ENCODE data around the gene CTIF.

The CTIF gene

DNA sequence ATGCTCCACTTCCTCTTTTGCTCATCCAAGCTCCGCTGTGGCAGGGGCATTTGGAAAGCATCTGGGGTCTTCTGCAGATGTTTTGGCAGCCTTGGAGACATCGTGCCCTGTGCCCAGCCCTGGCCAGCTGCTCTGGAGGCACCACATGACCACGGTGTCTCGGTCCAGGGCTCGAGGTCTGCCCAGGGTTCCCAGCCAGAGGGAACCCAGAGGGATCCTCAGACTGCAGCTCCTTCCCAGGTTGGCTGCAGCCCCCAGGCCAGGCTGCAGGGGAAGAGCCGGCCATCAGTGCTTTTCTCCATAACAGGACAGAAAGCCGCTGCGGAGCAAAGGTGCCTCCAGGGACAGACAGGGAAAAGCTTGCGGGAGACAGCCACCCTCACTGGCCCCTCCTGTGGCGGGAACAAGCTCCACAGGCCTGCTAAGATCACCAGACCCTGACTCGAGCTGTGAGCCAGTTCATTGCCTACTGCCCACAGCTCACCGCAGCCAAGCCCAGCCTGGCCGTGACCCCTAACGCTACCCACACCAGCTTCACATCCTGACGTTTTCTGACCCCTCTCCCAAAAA is 337.2 kb downstream of the CTIF start:
- Histone ChIP-seq H3K27ac (ENCODE audit: low read length) (no peak overlapping the region), H3K4me1 (ENCODE audit: control insufficient read depth, insufficient read depth, low read length) (no peaks in the 10 kb centered on the region), H3K9ac (ENCODE audit: low read length in 2 of 2) (no peak overlapping the region), H3K27me3 (ENCODE audit: control insufficient read depth in 1 of 2, insufficient read depth in 2 of 2, low read length in 2 of 2) (no peaks in the 10 kb centered on the region), H3K36me3 (ENCODE audit: control insufficient read depth in 2 of 2, insufficient read depth in 2 of 2, low read length in 2 of 2) (no peaks in the 10 kb centered on the region), H3K4me3 (ENCODE audit: low read length in 2 of 2) (no peak overlapping the region), H3K9me3 (ENCODE audit: control insufficient read depth in 2 of 2, low read length in 2 of 2) (no peaks in the 10 kb centered on the region)

DNA sequence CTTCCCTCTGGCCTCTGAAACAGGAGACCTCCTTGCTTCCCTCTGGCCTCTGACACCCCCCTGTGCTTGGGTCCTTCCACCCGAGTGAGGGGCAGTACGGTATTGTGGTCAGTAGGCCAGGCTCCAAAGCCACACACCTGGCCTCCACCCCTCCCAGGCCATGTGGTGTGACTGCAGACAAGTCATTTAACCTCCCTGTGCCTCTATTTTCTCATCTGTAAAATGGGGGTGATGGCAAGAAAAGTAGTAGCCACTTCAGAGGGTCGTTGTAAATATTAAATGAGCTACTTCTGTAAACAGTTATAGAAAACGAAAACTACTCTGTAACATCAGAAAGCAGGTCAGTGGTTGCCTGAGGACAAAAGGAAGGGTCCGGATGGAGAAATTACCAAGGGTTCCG is 337.8 kb downstream of the CTIF start:
- H3K4me3 ChIP-seq (ENCODE audit: low read length in 2 of 2), result no peak overlapping the region
- no peak overlapping the region for H3K27ac ChIP-seq (ENCODE audit: low read length)
- H3K9ac ChIP-seq (ENCODE audit: low read length in 2 of 2), result no peak overlapping the region

GRCh38 chr18:48877941-48878340 is 339.1 kb downstream of the CTIF start:
- Histone ChIP-seq H3K4me1 (ENCODE audit: control insufficient read depth, insufficient read depth, low read length) (no peaks in the 10 kb centered on the region), H3K27ac (ENCODE audit: low read length) (no peak overlapping the region), H3K36me3 (ENCODE audit: control insufficient read depth in 2 of 2, insufficient read depth in 2 of 2, low read length in 2 of 2) (no peaks in the 10 kb centered on the region), H3K4me3 (ENCODE audit: low read length in 2 of 2) (no peak overlapping the region), H3K9me3 (ENCODE audit: control insufficient read depth in 2 of 2, low read length in 2 of 2) (no peaks in the 10 kb centered on the region), H3K27me3 (ENCODE audit: control insufficient read depth in 1 of 2, insufficient read depth in 2 of 2, low read length in 2 of 2) (no peaks in the 10 kb centered on the region), H3K9ac (ENCODE audit: low read length in 2 of 2) (no peak overlapping the region)

More for the DNA sequence above, 337.8 kb downstream of the CTIF start:
- Histone ChIP-seq H3K9me3 (ENCODE audit: control insufficient read depth in 2 of 2, low read length in 2 of 2) (no peaks in the 10 kb centered on the region), H3K27me3 (ENCODE audit: control insufficient read depth in 1 of 2, insufficient read depth in 2 of 2, low read length in 2 of 2) (no peaks in the 10 kb centered on the region), H3K36me3 (ENCODE audit: control insufficient read depth in 2 of 2, insufficient read depth in 2 of 2, low read length in 2 of 2) (no peaks in the 10 kb centered on the region), H3K4me1 (ENCODE audit: control insufficient read depth, insufficient read depth, low read length) (no peaks in the 10 kb centered on the region)

DNA sequence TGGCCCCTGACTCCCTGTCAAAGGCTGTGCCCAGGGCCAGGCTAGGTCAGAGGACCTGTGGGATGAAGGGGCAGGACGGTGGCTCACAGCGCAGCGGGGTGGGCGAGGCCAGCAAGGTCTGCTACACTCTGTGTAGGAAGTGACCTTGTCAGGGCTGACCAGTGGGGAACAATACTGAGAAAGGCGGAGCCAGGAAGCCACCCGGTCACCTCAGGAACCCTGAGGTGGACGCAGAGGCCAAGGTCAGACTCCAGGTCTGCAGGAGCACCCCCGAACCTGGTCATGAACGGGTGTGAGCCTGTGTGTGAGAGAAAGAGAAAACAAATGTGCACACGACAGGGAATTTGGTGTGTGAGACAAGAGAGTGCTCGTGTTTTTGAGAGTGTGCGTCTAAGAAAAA is 339.6 kb downstream of the CTIF start:
- no peaks in the 10 kb centered on the region for H3K4me1 ChIP-seq (ENCODE audit: control insufficient read depth, insufficient read depth, low read length)
- no peaks in the 10 kb centered on the region for H3K9me3 ChIP-seq (ENCODE audit: control insufficient read depth in 2 of 2, low read length in 2 of 2)
- no peaks in the 10 kb centered on the region for H3K36me3 ChIP-seq (ENCODE audit: control insufficient read depth in 2 of 2, insufficient read depth in 2 of 2, low read length in 2 of 2)
- no peaks in the 10 kb centered on the region for H3K27me3 ChIP-seq (ENCODE audit: control insufficient read depth in 1 of 2, insufficient read depth in 2 of 2, low read length in 2 of 2)
- H3K4me3 ChIP-seq (ENCODE audit: low read length in 2 of 2), result no peak overlapping the region
- no peak overlapping the region for H3K27ac ChIP-seq (ENCODE audit: low read length)
- no peak overlapping the region for H3K9ac ChIP-seq (ENCODE audit: low read length in 2 of 2)

GRCh38 chr18:48879008-48879431 is 340.2 kb downstream of the CTIF start:
- H3K36me3 ChIP-seq (ENCODE audit: control insufficient read depth in 2 of 2, insufficient read depth in 2 of 2, low read length in 2 of 2), result no peaks in the 10 kb centered on the region
- H3K27me3 ChIP-seq (ENCODE audit: control insufficient read depth in 1 of 2, insufficient read depth in 2 of 2, low read length in 2 of 2), result no peaks in the 10 kb centered on the region
- H3K9ac ChIP-seq (ENCODE audit: low read length in 2 of 2), result no peak overlapping the region
- no peaks in the 10 kb centered on the region for H3K4me1 ChIP-seq (ENCODE audit: control insufficient read depth, insufficient read depth, low read length)
- no peaks in the 10 kb centered on the region for H3K9me3 ChIP-seq (ENCODE audit: control insufficient read depth in 2 of 2, low read length in 2 of 2)
- no peak overlapping the region for H3K4me3 ChIP-seq (ENCODE audit: low read length in 2 of 2)
- H3K27ac ChIP-seq (ENCODE audit: low read length), result no peak overlapping the region

DNA sequence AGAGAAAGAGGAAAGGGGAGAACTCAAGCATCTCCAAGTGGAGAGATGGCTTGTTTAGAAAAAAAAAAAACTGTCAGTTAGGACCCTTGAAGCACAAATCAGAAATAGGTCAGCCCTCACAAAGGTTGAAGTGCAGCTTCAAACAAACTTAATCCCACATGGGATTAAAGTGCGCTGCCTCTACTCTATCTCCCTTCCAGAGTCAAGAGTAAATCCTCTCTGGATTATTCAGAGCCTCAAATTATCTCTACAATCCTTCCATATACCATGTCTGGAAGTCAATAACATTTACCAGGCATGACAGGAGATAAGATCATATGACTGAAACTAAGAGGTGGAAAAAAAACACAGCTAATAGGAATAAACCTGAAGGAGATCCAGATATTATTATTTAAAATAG is 342.1 kb downstream of the CTIF start:
- Histone ChIP-seq H3K27ac (ENCODE audit: low read length) (no peak overlapping the region), H3K9me3 (ENCODE audit: control insufficient read depth in 2 of 2, low read length in 2 of 2) (no peaks in the 10 kb centered on the region), H3K9ac (ENCODE audit: low read length in 2 of 2) (no peak overlapping the region), H3K27me3 (ENCODE audit: control insufficient read depth in 1 of 2, insufficient read depth in 2 of 2, low read length in 2 of 2) (no peaks in the 10 kb centered on the region), H3K36me3 (ENCODE audit: control insufficient read depth in 2 of 2, insufficient read depth in 2 of 2, low read length in 2 of 2) (no peaks in the 10 kb centered on the region), H3K4me1 (ENCODE audit: control insufficient read depth, insufficient read depth, low read length) (no peaks in the 10 kb centered on the region), H3K4me3 (ENCODE audit: low read length in 2 of 2) (no peak overlapping the region)

DNA sequence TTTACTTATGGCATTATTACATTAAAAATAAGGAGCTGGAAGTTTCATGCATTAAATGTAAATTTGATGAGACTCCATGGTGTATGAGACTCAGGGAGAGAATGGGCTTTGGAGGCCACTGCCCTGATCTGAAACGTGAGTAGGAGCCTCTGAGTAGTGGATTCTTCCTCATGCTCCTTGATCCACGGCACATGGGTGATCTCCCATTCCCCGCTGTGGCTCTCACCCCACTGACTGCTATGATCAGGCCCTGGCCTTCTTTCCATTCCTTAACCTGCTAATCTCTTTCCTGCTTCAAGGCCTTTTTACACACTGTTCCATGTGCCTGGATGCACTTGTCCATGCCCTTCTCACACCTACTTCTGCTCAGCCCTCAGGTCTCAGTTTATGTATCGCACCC is 343.5 kb downstream of the CTIF start:
- Histone ChIP-seq H3K27ac (ENCODE audit: low read length) (no peak overlapping the region), H3K9me3 (ENCODE audit: control insufficient read depth in 2 of 2, low read length in 2 of 2) (no peaks in the 10 kb centered on the region), H3K9ac (ENCODE audit: low read length in 2 of 2) (no peak overlapping the region), H3K4me3 (ENCODE audit: low read length in 2 of 2) (no peak overlapping the region), H3K27me3 (ENCODE audit: control insufficient read depth in 1 of 2, insufficient read depth in 2 of 2, low read length in 2 of 2) (no peaks in the 10 kb centered on the region), H3K4me1 (ENCODE audit: control insufficient read depth, insufficient read depth, low read length) (no peaks in the 10 kb centered on the region), H3K36me3 (ENCODE audit: control insufficient read depth in 2 of 2, insufficient read depth in 2 of 2, low read length in 2 of 2) (no peaks in the 10 kb centered on the region)

DNA sequence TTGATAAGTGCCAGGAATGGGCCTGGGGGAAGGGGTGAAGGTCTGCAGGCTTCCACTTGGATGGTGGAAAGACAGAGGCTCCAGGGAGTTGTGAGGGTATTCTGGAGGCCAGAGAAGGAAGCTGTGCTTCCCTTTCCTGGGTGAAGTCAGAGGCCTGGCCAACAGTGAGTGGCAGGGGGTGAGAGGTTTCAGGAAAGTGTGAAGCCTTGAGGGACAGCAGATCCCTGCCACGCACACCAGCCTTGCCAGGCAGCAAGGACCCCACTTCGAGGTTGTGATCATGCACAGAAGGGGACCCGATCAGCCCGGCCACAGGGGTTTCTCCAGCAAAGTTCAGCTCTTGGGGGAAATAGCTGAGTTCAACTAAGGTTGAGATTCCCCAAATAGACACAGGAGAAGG is 345.5 kb downstream of the CTIF start:
- H3K4me1 ChIP-seq (ENCODE audit: control insufficient read depth, insufficient read depth, low read length), result peaks cover 4% of the 10 kb centered on the region
- H3K27me3 ChIP-seq (ENCODE audit: control insufficient read depth in 1 of 2, insufficient read depth in 2 of 2, low read length in 2 of 2), result no peaks in the 10 kb centered on the region
- H3K27ac ChIP-seq (ENCODE audit: low read length), result no peak overlapping the region
- H3K9me3 ChIP-seq (ENCODE audit: control insufficient read depth in 2 of 2, low read length in 2 of 2), result no peaks in the 10 kb centered on the region
- no peaks in the 10 kb centered on the region for H3K36me3 ChIP-seq (ENCODE audit: control insufficient read depth in 2 of 2, insufficient read depth in 2 of 2, low read length in 2 of 2)
- H3K9ac ChIP-seq (ENCODE audit: low read length in 2 of 2), result no peak overlapping the region
- no peak overlapping the region for H3K4me3 ChIP-seq (ENCODE audit: low read length in 2 of 2)

- H3K36me3 ChIP-seq (ENCODE audit: control insufficient read depth in 2 of 2, insufficient read depth in 2 of 2, low read length in 2 of 2), result no peaks in the 10 kb centered on the region
- H3K27ac ChIP-seq (ENCODE audit: low read length), result no peak overlapping the region
- H3K9me3 ChIP-seq (ENCODE audit: control insufficient read depth in 2 of 2, low read length in 2 of 2), result no peaks in the 10 kb centered on the region
- H3K4me1 ChIP-seq (ENCODE audit: control insufficient read depth, insufficient read depth, low read length), result peaks cover 8% of the 10 kb centered on the region
- H3K9ac ChIP-seq (ENCODE audit: low read length in 2 of 2), result no peak overlapping the region
- no peak overlapping the region for H3K4me3 ChIP-seq (ENCODE audit: low read length in 2 of 2)
- H3K27me3 ChIP-seq (ENCODE audit: control insufficient read depth in 1 of 2, insufficient read depth in 2 of 2, low read length in 2 of 2), result no peaks in the 10 kb centered on the region
Observed at GRCh38 chr18:48884771-48885170, 345.9 kb downstream of the CTIF start.

GRCh38 chr18:48885266-48885923 is 346.6 kb downstream of the CTIF start:
- Histone ChIP-seq H3K9ac (ENCODE audit: low read length in 2 of 2) (no peak overlapping the region), H3K27me3 (ENCODE audit: control insufficient read depth in 1 of 2, insufficient read depth in 2 of 2, low read length in 2 of 2) (no peaks in the 10 kb centered on the region), H3K36me3 (ENCODE audit: control insufficient read depth in 2 of 2, insufficient read depth in 2 of 2, low read length in 2 of 2) (no peaks in the 10 kb centered on the region), H3K4me1 (ENCODE audit: control insufficient read depth, insufficient read depth, low read length) (peaks cover 8% of the 10 kb centered on the region), H3K27ac (ENCODE audit: low read length) (no peak overlapping the region), H3K9me3 (ENCODE audit: control insufficient read depth in 2 of 2, low read length in 2 of 2) (no peaks in the 10 kb centered on the region), H3K4me3 (ENCODE audit: low read length in 2 of 2) (no peak overlapping the region)

DNA sequence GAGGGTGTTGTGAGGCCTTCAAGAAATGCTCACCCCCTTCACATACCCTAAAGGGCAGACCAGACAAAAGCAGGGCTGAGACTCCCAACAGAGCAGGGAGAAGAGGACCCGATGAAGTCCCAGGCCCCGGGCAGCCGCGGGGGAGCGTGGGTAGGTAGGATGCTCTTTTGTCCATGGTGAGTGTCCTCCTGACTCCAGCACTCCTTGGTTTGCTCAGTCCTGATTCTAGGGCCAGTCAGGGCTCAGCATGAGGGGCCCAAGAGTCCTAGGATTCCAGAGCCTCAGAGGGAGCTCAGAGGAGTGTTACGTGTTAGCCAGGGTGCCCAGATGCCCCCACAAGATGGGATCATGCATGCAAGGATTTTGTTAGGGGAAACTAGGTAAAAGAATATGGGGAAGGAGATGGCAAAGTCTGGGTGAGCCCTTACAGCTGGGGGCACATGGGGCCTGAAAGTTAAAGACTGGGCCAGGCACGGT is 347.1 kb downstream of the CTIF start:
- Histone ChIP-seq H3K4me1 (ENCODE audit: control insufficient read depth, insufficient read depth, low read length) (peaks cover 8% of the 10 kb centered on the region), H3K9ac (ENCODE audit: low read length in 2 of 2) (no peak overlapping the region), H3K4me3 (ENCODE audit: low read length in 2 of 2) (no peak overlapping the region), H3K36me3 (ENCODE audit: control insufficient read depth in 2 of 2, insufficient read depth in 2 of 2, low read length in 2 of 2) (no peaks in the 10 kb centered on the region), H3K9me3 (ENCODE audit: control insufficient read depth in 2 of 2, low read length in 2 of 2) (no peaks in the 10 kb centered on the region), H3K27me3 (ENCODE audit: control insufficient read depth in 1 of 2, insufficient read depth in 2 of 2, low read length in 2 of 2) (no peaks in the 10 kb centered on the region), H3K27ac (ENCODE audit: low read length) (no peak overlapping the region)

Measured in stomach smooth muscle (tissue), 2 donors.